SK-N-SH treated with all-trans-retinoic acid at 6 μM for 48 hours (cell line): ENCODE results near the gene IARS2.

Experiments
- ARNTL ChIP-seq: fragments of 450-650 bp; formaldehyde crosslinking; IDR thresholded peaks from 2 replicates; pipeline ENCODE4 v1.5.0; 2020; ENCODE audit warnings: low read depth, mild to moderate bottlenecking, moderate library complexity, borderline replicate concordance
- ESRRG ChIP-seq: fragments of 250-450 bp; sonication (Bioruptor Pico); IDR thresholded peaks from 2 replicates; pipeline ENCODE4 v1.6.1; 2021; ENCODE audit warnings: mild to moderate bottlenecking
- RARB ChIP-seq: fragments of 250-450 bp; sonication (Bioruptor Pico); IDR thresholded peaks from 2 replicates; pipeline ENCODE4 v1.8.0; 2021; ENCODE audit warnings: mild to moderate bottlenecking, moderate library complexity
- ZNF565 ChIP-seq: fragments of 450-650 bp; formaldehyde crosslinking; conservative IDR thresholded peaks from 2 replicates; pipeline ENCODE4 v1.5.0; 2020; ENCODE audit warnings: low read depth, mild to moderate bottlenecking, moderate library complexity

- TF ChIP-seq ARNTL (CRISPR knock-in tag) = no peak
- no peak for TF ChIP-seq RARB
- TF ChIP-seq ZNF565 (CRISPR knock-in tag) = no peak
- TF ChIP-seq ESRRG (CRISPR knock-in tag) = no peak
Observed at GRCh38 chr1:220129479-220130210, 35.7 kb downstream of the IARS2 start.
